Measurements from ENCODE around the gene SMG6. TPM values are rescaled to one million over a fixed set of nuclear protein-coding genes. Genes with fewer than 3 reads are reported as not detected.

The SMG6 gene
- total and polyA plus RNA-seq, 2 experiments from 2014 or later, result 11.9 to 19.9 TPM

- 57% methylated on average over 16 of the region's 16 CpGs for WGBS (ENCODE audit: low lambda C conversion rate, missing lambda C conversion rate)
- peaks cover 27% of the 10 kb centered on the region for H3K79me2 ChIP-seq
These were observed 262.5 kb downstream of the SMG6 start for GRCh38 chr17:2040942-2041560.

GRCh38 chr17:2040219-2040827 lies 263.3 kb downstream of the SMG6 start:
- Histone ChIP-seq H3K79me2 (peaks cover 27% of the 10 kb centered on the region), H3K4me1 (ENCODE audit: insufficient read depth) (peaks cover 8% of the 10 kb centered on the region), H3K36me3 (replicated peaks; ENCODE audit: insufficient read depth, low read depth) (no peaks in the 10 kb centered on the region), H3K27me3 (no peaks in the 10 kb centered on the region), H2AFZ (no peak overlapping the region), H3K9me3 (ENCODE audit: low read depth) (no peaks in the 10 kb centered on the region), H3K4me2 (no peak overlapping the region), H3K9me2 (replicated peaks; ENCODE audit: insufficient read depth) (no peaks in the 10 kb centered on the region), H4K20me1 (ENCODE audit: insufficient read depth, poor library complexity, severe bottlenecking) (no peaks in the 10 kb centered on the region), H3K27ac (no peak overlapping the region), H3K4me3 (no peak overlapping the region)
- TF ChIP-seq EZH2phosphoT487 (IDR thresholded peaks at IDR 0.05; ENCODE audit: low read depth, severe bottlenecking, unreplicated experiment) (no peak), CTCF (IDR thresholded peaks at IDR 0.05; ENCODE audit: poor library complexity) (no peak), EZH2 (IDR thresholded peaks at IDR 0.05; ENCODE audit: borderline replicate concordance) (no peak)
- 95% methylated on average over 7 of the region's 7 CpGs for WGBS (ENCODE audit: low lambda C conversion rate, missing lambda C conversion rate)
- no peak for DNase-seq (ENCODE audit: low spot score)

More at GRCh38 chr17:2040942-2041560, 262.5 kb downstream of the SMG6 start:
- peak overlapping the region; percentile 74 for H3K4me3 ChIP-seq
- H3K9me2 ChIP-seq (replicated peaks; ENCODE audit: insufficient read depth), result no peaks in the 10 kb centered on the region
- H3K36me3 ChIP-seq (replicated peaks; ENCODE audit: insufficient read depth, low read depth), result no peaks in the 10 kb centered on the region
- H3K4me2 ChIP-seq, result peak overlapping the region; percentile 93
- no peak for DNase-seq (ENCODE audit: low spot score)
- H2AFZ ChIP-seq, result peak overlapping the region; percentile 64
- TF ChIP-seq EZH2 (IDR thresholded peaks at IDR 0.05; ENCODE audit: borderline replicate concordance), result no peak
- TF ChIP-seq CTCF (IDR thresholded peaks at IDR 0.05; ENCODE audit: poor library complexity), result no peak
- no peak for TF ChIP-seq EZH2phosphoT487 (IDR thresholded peaks at IDR 0.05; ENCODE audit: low read depth, severe bottlenecking, unreplicated experiment)
- H3K9me3 ChIP-seq (ENCODE audit: low read depth), result no peaks in the 10 kb centered on the region
- peaks cover 8% of the 10 kb centered on the region for H3K4me1 ChIP-seq (ENCODE audit: insufficient read depth)
- no peaks in the 10 kb centered on the region for H4K20me1 ChIP-seq (ENCODE audit: insufficient read depth, poor library complexity, severe bottlenecking)
- H3K27ac ChIP-seq, result peak overlapping the region; percentile 69
- no peaks in the 10 kb centered on the region for H3K27me3 ChIP-seq

GRCh38 chr17:2037155-2037554 lies 266.4 kb downstream of the SMG6 start:
- H4K20me1 ChIP-seq (ENCODE audit: insufficient read depth, poor library complexity, severe bottlenecking), result no peaks in the 10 kb centered on the region
- WGBS (ENCODE audit: low lambda C conversion rate, missing lambda C conversion rate), result 98% methylated on average over 10 of the region's 10 CpGs
- H3K27ac ChIP-seq, result no peak overlapping the region
- H3K4me2 ChIP-seq, result no peak overlapping the region
- H3K9me2 ChIP-seq (replicated peaks; ENCODE audit: insufficient read depth), result no peaks in the 10 kb centered on the region
- no peaks in the 10 kb centered on the region for H3K27me3 ChIP-seq
- no peak overlapping the region for H2AFZ ChIP-seq
- no peaks in the 10 kb centered on the region for H3K4me1 ChIP-seq (ENCODE audit: insufficient read depth)
- H3K4me3 ChIP-seq, result no peak overlapping the region
- peaks cover 5% of the 10 kb centered on the region for H3K79me2 ChIP-seq
- H3K36me3 ChIP-seq (replicated peaks; ENCODE audit: insufficient read depth, low read depth), result no peaks in the 10 kb centered on the region
- no peaks in the 10 kb centered on the region for H3K9me3 ChIP-seq (ENCODE audit: low read depth)
- no peak for DNase-seq (ENCODE audit: low spot score)
- TF ChIP-seq EZH2 (IDR thresholded peaks at IDR 0.05; ENCODE audit: borderline replicate concordance) (no peak), CTCF (IDR thresholded peaks at IDR 0.05; ENCODE audit: poor library complexity) (no peak), EZH2phosphoT487 (IDR thresholded peaks at IDR 0.05; ENCODE audit: low read depth, severe bottlenecking, unreplicated experiment) (no peak)

All from hepatocyte (in vitro differentiated cells).